A549 (cell line): ENCODE data around the gene GRIK4.

Experiments used
- CHD2 ChIP-seq: fragments of 150-350 bp; IDR thresholded peaks from 2 replicates; pipeline ENCODE4 v1.6.1; 2014; ENCODE audit warnings: low read length; ENCODE audit not compliant: partially characterized antibody
- ESRRA ChIP-seq: fragments of 150-350 bp; IDR thresholded peaks from 2 replicates; pipeline ENCODE4 v1.6.1; 2014; ENCODE audit warnings: mild to moderate bottlenecking, low read length, borderline replicate concordance
- HOXB13 ChIP-seq: fragments of 250-450 bp; sonication (Bioruptor Pico); IDR thresholded peaks from 2 replicates; pipeline ENCODE4 v1.5.0; 2020; ENCODE audit warnings: low read depth, mild to moderate bottlenecking, moderate library complexity
- JUN ChIP-seq, 2 experiments: fragments of >200 bp; sonication (Bioruptor Twin); formaldehyde crosslinking; IDR thresholded peaks; 2 replicates in 1 of 2; 3 replicates in 1 of 2; pipeline ENCODE4 v1.6.1; 2016 to 2017
- SMC3 ChIP-seq: fragments of >200 bp; sonication (Bioruptor Twin); formaldehyde crosslinking; IDR thresholded peaks from 3 replicates; pipeline ENCODE4 v1.6.1; 2018; ENCODE audit warnings: inconsistent platforms

GRCh38 chr11:120606211-120607010 is 94.9 kb downstream of the GRIK4 start:
- TF ChIP-seq JUN (IDR thresholded peaks at IDR 0.05) (no peak), SMC3 (no peak), HOXB13 (CRISPR knock-in tag) (no peak), ESRRA (no peak), CHD2 (no peak)
